CD4-positive, alpha-beta T cell treated with Interleukin-15 for 1 hour (primary cell): ENCODE results near the gene PAQR6.

ENCODE experiments used
- DNase-seq: peaks from one replicate; pipeline ENCODE4 v3.0.0-alpha.2; 2020

PAQR6 gene

GRCh38 chr1:156247460-156248322 is at the start of gene PAQR6:
PAQR6 (minus strand) TSS chr1:156248056; CDS start chr1:156246731, 1,325 bp downstream.
- DNase-seq: no peak

GRCh38 chr1:156295391-156295947 is 47.6 kb upstream of the PAQR6 start, which contains the start of gene GLMP:
GLMP (minus strand) TSS chr1:156295679; CDS start chr1:156295645, 34 bp downstream.
- DNase-seq: peak; percentile 46

- no peak for DNase-seq
Measured at GRCh38 chr1:156293895-156294294, 46.0 kb upstream of the PAQR6 start.

GRCh38 chr1:156293098-156293434 is 45.2 kb upstream of the PAQR6 start:
- DNase-seq: no peak

- peak; percentile 72 for DNase-seq
Measured at GRCh38 chr1:156291226-156292061, 43.6 kb upstream of the PAQR6 start.

GRCh38 chr1:156289857-156290256 is 42.0 kb upstream of the PAQR6 start:
- DNase-seq: no peak

GRCh38 chr1:156286061-156286460 is 38.2 kb upstream of the PAQR6 start:
- DNase-seq: no peak

GRCh38 chr1:156285437-156285836 is 37.6 kb upstream of the PAQR6 start:
- DNase-seq: no peak

GRCh38 chr1:156284757-156285156 is 36.9 kb upstream of the PAQR6 start:
- no peak for DNase-seq

GRCh38 chr1:156284112-156284511 is 36.3 kb upstream of the PAQR6 start, which contains the start of gene TMEM79:
TMEM79 (plus strand) TSS chr1:156284325; CDS start chr1:156285227, 902 bp downstream.
- no peak for DNase-seq

- no peak for DNase-seq
Measured at GRCh38 chr1:156283521-156283920, 35.7 kb upstream of the PAQR6 start.

GRCh38 chr1:156282479-156283222 is 34.8 kb upstream of the PAQR6 start, which contains the start of gene SMG5:
SMG5 (minus strand) TSS chr1:156282825; CDS start chr1:156282680, 145 bp downstream.
- DNase-seq: peak; percentile 98

- no peak for DNase-seq
Measured at GRCh38 chr1:156281693-156282478, 34.0 kb upstream of the PAQR6 start.

GRCh38 chr1:156281281-156281680 is 33.4 kb upstream of the PAQR6 start:
- peak; percentile 19 for DNase-seq

GRCh38 chr1:156279837-156280236 is 32.0 kb upstream of the PAQR6 start:
- no peak for DNase-seq

- no peak for DNase-seq
Measured at GRCh38 chr1:156276966-156277381, 29.1 kb upstream of the PAQR6 start.

GRCh38 chr1:156276532-156276931 is 28.7 kb upstream of the PAQR6 start:
- DNase-seq: no peak

- no peak for DNase-seq
Measured at GRCh38 chr1:156270314-156270713, 22.5 kb upstream of the PAQR6 start.

- DNase-seq: no peak
Measured at GRCh38 chr1:156268336-156268735, 20.5 kb upstream of the PAQR6 start.

- no peak for DNase-seq
Measured at GRCh38 chr1:156266051-156266450, 18.2 kb upstream of the PAQR6 start.

- no peak for DNase-seq
Measured at GRCh38 chr1:156263288-156263655, 15.4 kb upstream of the PAQR6 start.
